ENCODE measurements around the gene MELK.

DNA sequence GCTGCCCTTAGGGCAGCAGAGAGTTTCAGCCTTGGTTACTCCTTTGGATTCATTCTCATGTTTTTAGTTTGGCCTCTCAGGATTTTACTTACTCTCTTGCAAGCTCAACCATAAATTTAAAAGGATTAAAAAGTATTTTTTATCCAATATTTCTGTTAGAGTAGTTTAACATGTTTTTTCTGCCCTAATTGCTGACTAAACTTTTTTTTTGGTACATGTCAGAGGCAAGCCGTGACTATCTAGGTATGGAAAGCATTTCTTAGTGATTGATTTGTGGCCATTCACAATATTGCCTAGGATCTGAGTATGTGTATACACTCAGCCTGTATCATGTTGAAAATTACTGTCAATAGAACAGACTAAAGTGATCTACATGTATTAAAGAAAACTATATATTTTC, 92.1 kb downstream of the MELK start:
- TF ChIP-seq CTCF (IDR thresholded peaks at IDR 0.05; ENCODE audit: low read depth, low read length, poor library complexity, severe bottlenecking), result no peak
- no peak for TF ChIP-seq EZH2phosphoT487 (IDR thresholded peaks at IDR 0.05; ENCODE audit: borderline replicate concordance, low read length)

Data from DOHH2 (cell line).